SU-DHL-6 (cell line): ENCODE results near the gene IGF1.

Experiments
- EZH2phosphoT487 ChIP-seq: fragments of 200-600 bp; sonication (generic), shearing (Covaris generic); conservative IDR thresholded peaks from 2 replicates; pipeline ENCODE4 v1.6.1; 2018; ENCODE audit warnings: mild to moderate bottlenecking, antibody characterized with exemption, low read length, moderate library complexity, mixed read lengths
- TF ChIP-seq, protein P1 (sequence below): fragments of 200-600 bp; sonication (generic); IDR thresholded peaks from one replicate; pipeline ENCODE4 v1.5.1; 2017; ENCODE audit warnings: antibody characterized with exemption, mild to moderate bottlenecking, low read length, moderate library complexity; ENCODE audit not compliant: insufficient read depth, poor library complexity, severe bottlenecking

DNA sequence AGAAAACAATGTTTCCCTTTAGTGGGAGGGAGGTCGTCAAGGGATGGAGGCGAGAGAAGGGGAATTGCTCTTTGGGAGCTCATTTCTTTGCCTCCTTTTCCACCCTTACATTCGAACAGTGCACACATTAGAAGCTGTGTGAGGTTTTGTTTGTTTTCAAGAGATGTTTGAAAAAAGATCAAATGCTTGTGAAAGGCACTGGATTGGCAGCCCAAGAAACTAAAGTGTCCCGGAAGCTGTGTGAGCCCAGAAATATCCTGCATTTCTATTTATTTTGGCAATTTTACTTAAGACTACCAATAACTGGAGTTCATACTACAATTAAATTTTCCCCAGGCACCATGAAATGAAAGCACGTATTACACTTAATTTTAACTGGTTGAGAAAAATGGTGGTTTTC, 67.0 kb downstream of the IGF1 start:
- TF ChIP-seq, protein P1, sequence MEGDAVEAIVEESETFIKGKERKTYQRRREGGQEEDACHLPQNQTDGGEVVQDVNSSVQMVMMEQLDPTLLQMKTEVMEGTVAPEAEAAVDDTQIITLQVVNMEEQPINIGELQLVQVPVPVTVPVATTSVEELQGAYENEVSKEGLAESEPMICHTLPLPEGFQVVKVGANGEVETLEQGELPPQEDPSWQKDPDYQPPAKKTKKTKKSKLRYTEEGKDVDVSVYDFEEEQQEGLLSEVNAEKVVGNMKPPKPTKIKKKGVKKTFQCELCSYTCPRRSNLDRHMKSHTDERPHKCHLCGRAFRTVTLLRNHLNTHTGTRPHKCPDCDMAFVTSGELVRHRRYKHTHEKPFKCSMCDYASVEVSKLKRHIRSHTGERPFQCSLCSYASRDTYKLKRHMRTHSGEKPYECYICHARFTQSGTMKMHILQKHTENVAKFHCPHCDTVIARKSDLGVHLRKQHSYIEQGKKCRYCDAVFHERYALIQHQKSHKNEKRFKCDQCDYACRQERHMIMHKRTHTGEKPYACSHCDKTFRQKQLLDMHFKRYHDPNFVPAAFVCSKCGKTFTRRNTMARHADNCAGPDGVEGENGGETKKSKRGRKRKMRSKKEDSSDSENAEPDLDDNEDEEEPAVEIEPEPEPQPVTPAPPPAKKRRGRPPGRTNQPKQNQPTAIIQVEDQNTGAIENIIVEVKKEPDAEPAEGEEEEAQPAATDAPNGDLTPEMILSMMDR = no peak
- no peak for TF ChIP-seq EZH2phosphoT487
